ENCODE results near the gene NCAM1.
"Not testable (repeated sequence)": the region's sequence is repeated elsewhere in the genome, so short reads cannot be mapped to it uniquely, and the experiment has no call there.

Gene NCAM1

GRCh38 chr11:113288286-113288863 lies 327.2 kb downstream of the NCAM1 start:
- TF ChIP-seq POLR2A (IDR thresholded peaks at IDR 0.05; ENCODE audit: low read length) (no peak), GATA1 (IDR thresholded peaks at IDR 0.05; ENCODE audit: low read depth, low read length) (no peak)
- no peak for DNase-seq

GRCh38 chr11:113289431-113290187 lies 328.4 kb downstream of the NCAM1 start:
- DNase-seq = peak; percentile 40 to 64

GRCh38 chr11:113293936-113294335 lies 332.7 kb downstream of the NCAM1 start:
- TF ChIP-seq GATA1 (IDR thresholded peaks at IDR 0.05; ENCODE audit: low read depth, low read length) = no peak
- no peak for DNase-seq

More at GRCh38 chr11:113289431-113290187, 328.4 kb downstream of the NCAM1 start:
- TF ChIP-seq POLR2A (IDR thresholded peaks at IDR 0.05; ENCODE audit: low read length) (no peak), GATA1 (IDR thresholded peaks at IDR 0.05; ENCODE audit: low read depth, low read length) (no peak)

- TF ChIP-seq GATA1 (IDR thresholded peaks at IDR 0.05; ENCODE audit: low read depth, low read length) = no peak
- no peak for TF ChIP-seq POLR2A (IDR thresholded peaks at IDR 0.05; ENCODE audit: low read length)
- no peak for DNase-seq
Observed at GRCh38 chr11:113295993-113296392, 334.8 kb downstream of the NCAM1 start.

GRCh38 chr11:113296447-113297205 lies 335.4 kb downstream of the NCAM1 start:
- DNase-seq = no peak
- TF ChIP-seq GATA1 (IDR thresholded peaks at IDR 0.05; ENCODE audit: low read depth, low read length) = no peak
- TF ChIP-seq POLR2A (IDR thresholded peaks at IDR 0.05; ENCODE audit: low read length) = no peak

GRCh38 chr11:113298496-113298895 lies 337.3 kb downstream of the NCAM1 start:
- DNase-seq = not testable (repeated sequence)

- DNase-seq = no peak
Observed at GRCh38 chr11:113304916-113305315, 343.7 kb downstream of the NCAM1 start.

GRCh38 chr11:113305440-113306336 lies 344.5 kb downstream of the NCAM1 start:
- TF ChIP-seq POLR2A (IDR thresholded peaks at IDR 0.05; ENCODE audit: low read length) (no peak), GATA1 (IDR thresholded peaks at IDR 0.05; ENCODE audit: low read depth, low read length) (no peak)
- DNase-seq = peak; percentile 43 to 68

More at GRCh38 chr11:113304916-113305315, 343.7 kb downstream of the NCAM1 start:
- TF ChIP-seq POLR2A (IDR thresholded peaks at IDR 0.05; ENCODE audit: low read length) (no peak), GATA1 (IDR thresholded peaks at IDR 0.05; ENCODE audit: low read depth, low read length) (no peak)

- TF ChIP-seq GATA1 (IDR thresholded peaks at IDR 0.05; ENCODE audit: low read depth, low read length) = no peak
- TF ChIP-seq POLR2A (IDR thresholded peaks at IDR 0.05; ENCODE audit: low read length) = no peak
- DNase-seq = no peak
Observed at GRCh38 chr11:113308601-113309000, 347.4 kb downstream of the NCAM1 start.

GRCh38 chr11:113311536-113311935 lies 350.3 kb downstream of the NCAM1 start:
- no peak for TF ChIP-seq POLR2A (IDR thresholded peaks at IDR 0.05; ENCODE audit: low read length)
- TF ChIP-seq GATA1 (IDR thresholded peaks at IDR 0.05; ENCODE audit: low read depth, low read length) = no peak
- DNase-seq = no peak

GRCh38 chr11:113313601-113314000 lies 352.4 kb downstream of the NCAM1 start:
- TF ChIP-seq GATA1 (IDR thresholded peaks at IDR 0.05; ENCODE audit: low read depth, low read length) = no peak
- no peak for TF ChIP-seq POLR2A (IDR thresholded peaks at IDR 0.05; ENCODE audit: low read length)
- DNase-seq = no peak

GRCh38 chr11:113314065-113314388 lies 352.8 kb downstream of the NCAM1 start:
- TF ChIP-seq GATA1 (IDR thresholded peaks at IDR 0.05; ENCODE audit: low read depth, low read length) (no peak), POLR2A (IDR thresholded peaks at IDR 0.05; ENCODE audit: low read length) (no peak)

GRCh38 chr11:113314389-113315301 lies 353.4 kb downstream of the NCAM1 start, which contains the start of gene TTC12:
Gene TTC12, plus strand, starts transcription at chr11:113314583. Its CDS starts 1,675 bp downstream, at chr11:113316258.
- peak; percentile 93 to 95 for DNase-seq
- TF ChIP-seq POLR2A (IDR thresholded peaks at IDR 0.05; ENCODE audit: low read length) = peak; percentile 50
- no peak for TF ChIP-seq GATA1 (IDR thresholded peaks at IDR 0.05; ENCODE audit: low read depth, low read length)

More at GRCh38 chr11:113314065-113314388, 352.8 kb downstream of the NCAM1 start:
- no peak for DNase-seq
